ENCODE measurements around the gene EEF1AKMT3.

DNA sequence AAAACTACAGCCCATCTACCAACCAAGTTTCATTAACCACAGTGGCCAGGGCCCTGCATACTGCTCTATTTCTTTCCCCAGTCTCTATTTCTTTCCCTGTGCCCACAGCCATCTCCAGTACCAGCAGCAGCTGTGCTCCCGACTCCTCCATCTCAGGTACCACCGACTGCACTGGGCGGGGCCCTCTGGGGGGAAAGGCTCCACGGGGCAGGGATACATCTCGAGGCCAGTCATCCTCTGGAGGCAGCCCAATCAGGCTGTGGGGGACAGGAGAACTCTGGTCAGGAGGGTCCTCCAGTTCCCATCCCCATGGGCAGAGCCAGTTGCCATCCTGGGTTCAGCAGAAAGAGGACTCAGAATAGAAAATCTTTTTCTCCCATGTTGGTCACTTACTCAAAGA is 23.4 kb upstream of the EEF1AKMT3 start:
- TF ChIP-seq POLR2AphosphoS5 (IDR thresholded peaks at IDR 0.05; ENCODE audit: low read depth) (no peak), ZNF114 (CRISPR knock-in tag; IDR thresholded peaks at IDR 0.05) (no peak), EZH2phosphoT487 (IDR thresholded peaks at IDR 0.05; ENCODE audit: unreplicated experiment) (no peak), JUNB (IDR thresholded peaks at IDR 0.05; ENCODE audit: unreplicated experiment) (no peak), EZH2 (IDR thresholded peaks at IDR 0.05; ENCODE audit: low read depth, unreplicated experiment) (no peak), CREB1 (CRISPR knock-in tag; IDR thresholded peaks at IDR 0.05; ENCODE audit: low read depth) (no peak), ZNF331 (CRISPR knock-in tag; IDR thresholded peaks at IDR 0.05; ENCODE audit: low read depth) (no peak)
- TF ChIP-seq, protein P1, sequence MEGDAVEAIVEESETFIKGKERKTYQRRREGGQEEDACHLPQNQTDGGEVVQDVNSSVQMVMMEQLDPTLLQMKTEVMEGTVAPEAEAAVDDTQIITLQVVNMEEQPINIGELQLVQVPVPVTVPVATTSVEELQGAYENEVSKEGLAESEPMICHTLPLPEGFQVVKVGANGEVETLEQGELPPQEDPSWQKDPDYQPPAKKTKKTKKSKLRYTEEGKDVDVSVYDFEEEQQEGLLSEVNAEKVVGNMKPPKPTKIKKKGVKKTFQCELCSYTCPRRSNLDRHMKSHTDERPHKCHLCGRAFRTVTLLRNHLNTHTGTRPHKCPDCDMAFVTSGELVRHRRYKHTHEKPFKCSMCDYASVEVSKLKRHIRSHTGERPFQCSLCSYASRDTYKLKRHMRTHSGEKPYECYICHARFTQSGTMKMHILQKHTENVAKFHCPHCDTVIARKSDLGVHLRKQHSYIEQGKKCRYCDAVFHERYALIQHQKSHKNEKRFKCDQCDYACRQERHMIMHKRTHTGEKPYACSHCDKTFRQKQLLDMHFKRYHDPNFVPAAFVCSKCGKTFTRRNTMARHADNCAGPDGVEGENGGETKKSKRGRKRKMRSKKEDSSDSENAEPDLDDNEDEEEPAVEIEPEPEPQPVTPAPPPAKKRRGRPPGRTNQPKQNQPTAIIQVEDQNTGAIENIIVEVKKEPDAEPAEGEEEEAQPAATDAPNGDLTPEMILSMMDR (conservative IDR thresholded peaks at IDR 0.05; ENCODE audit: low read depth in 2 of 2), result no peak
- TF ChIP-seq, protein P2, sequence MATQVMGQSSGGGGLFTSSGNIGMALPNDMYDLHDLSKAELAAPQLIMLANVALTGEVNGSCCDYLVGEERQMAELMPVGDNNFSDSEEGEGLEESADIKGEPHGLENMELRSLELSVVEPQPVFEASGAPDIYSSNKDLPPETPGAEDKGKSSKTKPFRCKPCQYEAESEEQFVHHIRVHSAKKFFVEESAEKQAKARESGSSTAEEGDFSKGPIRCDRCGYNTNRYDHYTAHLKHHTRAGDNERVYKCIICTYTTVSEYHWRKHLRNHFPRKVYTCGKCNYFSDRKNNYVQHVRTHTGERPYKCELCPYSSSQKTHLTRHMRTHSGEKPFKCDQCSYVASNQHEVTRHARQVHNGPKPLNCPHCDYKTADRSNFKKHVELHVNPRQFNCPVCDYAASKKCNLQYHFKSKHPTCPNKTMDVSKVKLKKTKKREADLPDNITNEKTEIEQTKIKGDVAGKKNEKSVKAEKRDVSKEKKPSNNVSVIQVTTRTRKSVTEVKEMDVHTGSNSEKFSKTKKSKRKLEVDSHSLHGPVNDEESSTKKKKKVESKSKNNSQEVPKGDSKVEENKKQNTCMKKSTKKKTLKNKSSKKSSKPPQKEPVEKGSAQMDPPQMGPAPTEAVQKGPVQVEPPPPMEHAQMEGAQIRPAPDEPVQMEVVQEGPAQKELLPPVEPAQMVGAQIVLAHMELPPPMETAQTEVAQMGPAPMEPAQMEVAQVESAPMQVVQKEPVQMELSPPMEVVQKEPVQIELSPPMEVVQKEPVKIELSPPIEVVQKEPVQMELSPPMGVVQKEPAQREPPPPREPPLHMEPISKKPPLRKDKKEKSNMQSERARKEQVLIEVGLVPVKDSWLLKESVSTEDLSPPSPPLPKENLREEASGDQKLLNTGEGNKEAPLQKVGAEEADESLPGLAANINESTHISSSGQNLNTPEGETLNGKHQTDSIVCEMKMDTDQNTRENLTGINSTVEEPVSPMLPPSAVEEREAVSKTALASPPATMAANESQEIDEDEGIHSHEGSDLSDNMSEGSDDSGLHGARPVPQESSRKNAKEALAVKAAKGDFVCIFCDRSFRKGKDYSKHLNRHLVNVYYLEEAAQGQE (IDR thresholded peaks at IDR 0.05; ENCODE audit: unreplicated experiment), result no peak
